ENCODE measurements around the gene PTPRG.
"Not testable (repeated sequence)": the region's sequence is repeated elsewhere in the genome, so short reads cannot be mapped to it uniquely, and the experiment has no call there.

Gene PTPRG

GRCh38 chr3:61750766-61751165 lies 189.4 kb downstream of the PTPRG start:
- DNase-seq (ENCODE audit: extremely low read depth, insufficient read length), result no peak
- no peaks in the 10 kb centered on the region for H3K27me3 ChIP-seq (replicated peaks; ENCODE audit: control insufficient read depth, insufficient read depth, low read length)
- no peaks in the 10 kb centered on the region for H3K36me3 ChIP-seq (ENCODE audit: control insufficient read depth, insufficient read depth, low read length)
- H3K4me3 ChIP-seq (replicated peaks; ENCODE audit: low read depth, low read length), result no peak overlapping the region
- TF ChIP-seq, protein P1, sequence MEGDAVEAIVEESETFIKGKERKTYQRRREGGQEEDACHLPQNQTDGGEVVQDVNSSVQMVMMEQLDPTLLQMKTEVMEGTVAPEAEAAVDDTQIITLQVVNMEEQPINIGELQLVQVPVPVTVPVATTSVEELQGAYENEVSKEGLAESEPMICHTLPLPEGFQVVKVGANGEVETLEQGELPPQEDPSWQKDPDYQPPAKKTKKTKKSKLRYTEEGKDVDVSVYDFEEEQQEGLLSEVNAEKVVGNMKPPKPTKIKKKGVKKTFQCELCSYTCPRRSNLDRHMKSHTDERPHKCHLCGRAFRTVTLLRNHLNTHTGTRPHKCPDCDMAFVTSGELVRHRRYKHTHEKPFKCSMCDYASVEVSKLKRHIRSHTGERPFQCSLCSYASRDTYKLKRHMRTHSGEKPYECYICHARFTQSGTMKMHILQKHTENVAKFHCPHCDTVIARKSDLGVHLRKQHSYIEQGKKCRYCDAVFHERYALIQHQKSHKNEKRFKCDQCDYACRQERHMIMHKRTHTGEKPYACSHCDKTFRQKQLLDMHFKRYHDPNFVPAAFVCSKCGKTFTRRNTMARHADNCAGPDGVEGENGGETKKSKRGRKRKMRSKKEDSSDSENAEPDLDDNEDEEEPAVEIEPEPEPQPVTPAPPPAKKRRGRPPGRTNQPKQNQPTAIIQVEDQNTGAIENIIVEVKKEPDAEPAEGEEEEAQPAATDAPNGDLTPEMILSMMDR (IDR thresholded peaks at IDR 0.05; ENCODE audit: insufficient read depth, low read length, poor library complexity, severe bottlenecking), result no peak

- no peak overlapping the region for H3K4me3 ChIP-seq (replicated peaks; ENCODE audit: low read depth, low read length)
These were observed 197.5 kb downstream of the PTPRG start for GRCh38 chr3:61758839-61759238.

GRCh38 chr3:61760783-61761182 lies 199.4 kb downstream of the PTPRG start:
- H3K36me3 ChIP-seq (ENCODE audit: control insufficient read depth, insufficient read depth, low read length); H3K4me3 ChIP-seq (replicated peaks; ENCODE audit: low read depth, low read length); DNase-seq (ENCODE audit: extremely low read depth, insufficient read length); H3K27me3 ChIP-seq (replicated peaks; ENCODE audit: control insufficient read depth, insufficient read depth, low read length): not testable (repeated sequence)

More at GRCh38 chr3:61758839-61759238, 197.5 kb downstream of the PTPRG start:
- Histone ChIP-seq H3K36me3 (ENCODE audit: control insufficient read depth, insufficient read depth, low read length) (no peaks in the 10 kb centered on the region), H3K27me3 (replicated peaks; ENCODE audit: control insufficient read depth, insufficient read depth, low read length) (no peaks in the 10 kb centered on the region)
- DNase-seq (ENCODE audit: extremely low read depth, insufficient read length), result no peak
- TF ChIP-seq, protein P1 (IDR thresholded peaks at IDR 0.05; ENCODE audit: insufficient read depth, low read length, poor library complexity, severe bottlenecking), result no peak

DNA sequence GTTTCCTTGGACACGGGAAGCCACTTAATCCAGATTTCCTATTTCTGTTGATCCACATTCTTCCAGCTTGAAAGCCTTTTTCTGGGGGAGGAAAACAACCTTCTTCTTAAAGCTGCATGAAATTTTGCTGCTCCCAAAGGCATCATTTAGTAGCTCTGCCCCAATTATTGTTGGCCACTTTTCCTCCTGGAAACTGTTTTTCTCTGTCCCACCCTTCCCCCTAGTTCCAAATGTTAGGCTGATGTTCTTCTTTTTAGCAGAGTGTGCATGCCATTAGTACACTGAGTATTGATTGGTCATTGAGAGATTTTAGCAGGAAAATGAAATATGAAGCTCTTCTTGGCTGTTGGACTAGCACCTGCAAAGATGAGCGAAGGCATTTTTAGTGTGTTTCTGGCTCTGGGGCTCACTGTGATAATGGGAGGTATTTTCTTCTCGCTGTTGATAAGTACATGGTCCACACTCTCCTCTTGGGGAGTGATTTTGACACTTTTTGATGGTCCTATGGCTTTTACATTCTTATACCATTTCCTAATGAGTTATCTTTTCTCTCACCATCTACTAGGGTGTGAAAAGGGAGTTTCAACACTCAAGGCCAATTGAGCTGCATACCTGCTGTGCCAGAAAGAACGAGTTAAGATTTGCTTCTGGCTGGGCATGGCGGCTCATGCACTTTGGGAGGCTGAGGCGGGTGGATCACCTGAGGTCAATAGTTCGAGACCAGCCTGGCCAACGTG lies 200.5 kb downstream of the PTPRG start:
- no peaks in the 10 kb centered on the region for H3K36me3 ChIP-seq (ENCODE audit: control insufficient read depth, insufficient read depth, low read length)
- TF ChIP-seq, protein P1 (IDR thresholded peaks at IDR 0.05; ENCODE audit: insufficient read depth, low read length, poor library complexity, severe bottlenecking), result no peak
- no peaks in the 10 kb centered on the region for H3K27me3 ChIP-seq (replicated peaks; ENCODE audit: control insufficient read depth, insufficient read depth, low read length)
- DNase-seq (ENCODE audit: extremely low read depth, insufficient read length), result no peak
- H3K4me3 ChIP-seq (replicated peaks; ENCODE audit: low read depth, low read length), result no peak overlapping the region

DNA sequence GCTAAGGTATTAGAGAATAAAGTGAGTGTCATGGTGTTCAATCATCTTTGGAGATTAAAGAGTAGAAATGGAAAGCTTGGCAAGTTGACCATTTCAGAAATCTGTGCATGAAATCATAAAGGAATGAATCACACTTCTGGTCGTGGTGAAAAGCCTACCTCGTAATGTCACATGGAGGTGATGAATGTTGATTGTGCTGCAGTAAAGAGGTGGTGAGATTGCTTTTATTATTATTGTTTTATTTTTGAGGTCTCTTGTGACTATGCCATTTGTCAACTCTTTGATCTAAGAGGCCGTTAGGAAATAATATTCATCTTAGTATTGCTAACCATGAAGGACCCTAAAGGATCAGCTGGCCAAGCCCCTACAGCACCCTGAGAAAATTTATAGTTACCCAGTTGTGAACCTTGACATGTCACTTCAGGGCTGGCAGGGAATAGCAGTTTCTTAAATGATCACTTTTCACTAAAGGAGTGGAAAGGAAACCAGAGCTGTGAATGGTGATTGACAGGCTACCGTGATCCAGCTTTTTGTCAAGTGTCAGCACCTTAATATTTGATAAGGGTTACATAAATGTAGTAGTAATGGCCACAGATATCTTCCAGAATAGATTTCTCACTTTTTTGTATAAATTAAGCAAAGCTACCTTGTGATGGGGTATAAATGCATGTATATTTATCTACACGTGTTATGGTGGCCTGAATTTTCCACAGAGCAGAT lies 203.9 kb downstream of the PTPRG start:
- H3K4me3 ChIP-seq (replicated peaks; ENCODE audit: low read depth, low read length), result no peak overlapping the region
- DNase-seq (ENCODE audit: extremely low read depth, insufficient read length), result no peak
- no peaks in the 10 kb centered on the region for H3K27me3 ChIP-seq (replicated peaks; ENCODE audit: control insufficient read depth, insufficient read depth, low read length)
- TF ChIP-seq, protein P1 (IDR thresholded peaks at IDR 0.05; ENCODE audit: insufficient read depth, low read length, poor library complexity, severe bottlenecking), result no peak
- H3K36me3 ChIP-seq (ENCODE audit: control insufficient read depth, insufficient read depth, low read length), result no peaks in the 10 kb centered on the region

DNA sequence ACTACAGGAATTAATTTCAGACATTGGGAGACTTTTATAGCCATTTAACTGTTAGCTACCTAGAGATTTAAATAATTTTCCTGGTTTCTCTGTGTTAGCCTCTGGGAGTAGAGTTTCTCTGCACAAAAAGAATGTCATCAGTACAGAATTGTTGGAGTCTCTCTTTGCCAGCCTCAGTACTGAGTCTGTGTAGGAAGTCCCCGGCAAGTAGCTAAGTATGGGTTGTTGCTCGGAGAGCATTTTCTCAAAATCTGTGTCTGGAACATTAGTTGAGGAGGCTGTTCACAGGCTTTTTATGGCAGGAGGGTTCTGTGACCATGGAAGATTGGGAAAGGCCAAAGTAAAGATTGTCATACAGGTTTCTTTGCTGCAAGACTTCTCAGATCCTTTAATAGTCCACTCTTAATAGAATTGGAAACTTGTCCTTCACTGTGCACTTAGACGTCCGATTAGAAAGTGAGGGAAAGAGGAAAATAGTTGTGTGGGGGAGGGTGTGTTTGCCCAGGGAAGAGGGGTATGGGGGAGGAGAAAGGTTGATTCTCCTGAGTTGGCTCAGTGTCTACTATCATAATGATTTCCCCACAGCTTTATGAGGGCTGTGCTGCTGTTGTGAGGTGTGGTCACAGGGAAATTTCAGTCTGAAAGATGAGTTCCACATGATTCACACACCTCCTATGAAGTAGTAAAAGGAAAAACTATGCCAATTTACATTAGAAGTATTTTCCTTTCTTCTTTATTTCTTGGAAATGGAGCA lies 207.1 kb downstream of the PTPRG start:
- TF ChIP-seq, protein P1 (IDR thresholded peaks at IDR 0.05; ENCODE audit: insufficient read depth, low read length, poor library complexity, severe bottlenecking), result no peak
- no peak for DNase-seq (ENCODE audit: extremely low read depth, insufficient read length)

More for the DNA sequence above, 207.1 kb downstream of the PTPRG start:
- no peaks in the 10 kb centered on the region for H3K27me3 ChIP-seq (replicated peaks; ENCODE audit: control insufficient read depth, insufficient read depth, low read length)
- H3K4me3 ChIP-seq (replicated peaks; ENCODE audit: low read depth, low read length), result no peak overlapping the region
- H3K36me3 ChIP-seq (ENCODE audit: control insufficient read depth, insufficient read depth, low read length), result no peaks in the 10 kb centered on the region
